Fibroblast of the aortic adventitia (primary cell): ENCODE measurements around the gene NCAPD2. TPM values are rescaled to one million over a fixed set of nuclear protein-coding genes. Genes with fewer than 3 reads are reported as not detected.

Source experiments
- DNase-seq: peaks from one replicate; pipeline ENCODE4 v3.0.0-alpha.2; 2010; ENCODE audit warnings: low read depth
- H3K4me3 ChIP-seq: 2 replicates; pipeline ENCODE4 v1.5.1; 2011; ENCODE audit warnings: low read depth, mild to moderate bottlenecking, control low read depth, low read length, moderate library complexity
- CTCF ChIP-seq: IDR thresholded peaks from 2 replicates; pipeline ENCODE4 v1.5.1; 2011; ENCODE audit warnings: mild to moderate bottlenecking, low read length, control low read depth, inconsistent platforms; ENCODE audit not compliant: insufficient read depth
- total RNA-seq: library from RNA; depleted of rRNA; stranded (reverse); fragments of >200 nt; gene quantifications from 2 replicates; pipeline ENCODE4 v1.2.3, GENCODE V29; 2012; ENCODE audit warnings: low replicate concordance

The NCAPD2 gene
- total RNA-seq, 1 donor: 43.1 TPM

- DNase-seq: peak; percentile 87
- TF ChIP-seq CTCF: no peak
- H3K4me3 ChIP-seq: peak overlapping the region; percentile 63
Measured at GRCh38 chr12:6547987-6548386, 54.1 kb downstream of the NCAPD2 start.

- no peak for TF ChIP-seq CTCF
- peak overlapping the region; percentile 63 for H3K4me3 ChIP-seq
- no peak for DNase-seq
Measured at GRCh38 chr12:6548556-6548955, 54.7 kb downstream of the NCAPD2 start.

- peak overlapping the region; percentile 63 for H3K4me3 ChIP-seq
- peak; percentile 89 for DNase-seq
- no peak for TF ChIP-seq CTCF
Measured at GRCh38 chr12:6548966-6549683, 55.2 kb downstream of the NCAPD2 start.

- peak overlapping the region; percentile 37 for H3K4me3 ChIP-seq
- no peak for DNase-seq
- TF ChIP-seq CTCF: no peak
Measured at GRCh38 chr12:6549684-6550151, 55.8 kb downstream of the NCAPD2 start.

DNA sequence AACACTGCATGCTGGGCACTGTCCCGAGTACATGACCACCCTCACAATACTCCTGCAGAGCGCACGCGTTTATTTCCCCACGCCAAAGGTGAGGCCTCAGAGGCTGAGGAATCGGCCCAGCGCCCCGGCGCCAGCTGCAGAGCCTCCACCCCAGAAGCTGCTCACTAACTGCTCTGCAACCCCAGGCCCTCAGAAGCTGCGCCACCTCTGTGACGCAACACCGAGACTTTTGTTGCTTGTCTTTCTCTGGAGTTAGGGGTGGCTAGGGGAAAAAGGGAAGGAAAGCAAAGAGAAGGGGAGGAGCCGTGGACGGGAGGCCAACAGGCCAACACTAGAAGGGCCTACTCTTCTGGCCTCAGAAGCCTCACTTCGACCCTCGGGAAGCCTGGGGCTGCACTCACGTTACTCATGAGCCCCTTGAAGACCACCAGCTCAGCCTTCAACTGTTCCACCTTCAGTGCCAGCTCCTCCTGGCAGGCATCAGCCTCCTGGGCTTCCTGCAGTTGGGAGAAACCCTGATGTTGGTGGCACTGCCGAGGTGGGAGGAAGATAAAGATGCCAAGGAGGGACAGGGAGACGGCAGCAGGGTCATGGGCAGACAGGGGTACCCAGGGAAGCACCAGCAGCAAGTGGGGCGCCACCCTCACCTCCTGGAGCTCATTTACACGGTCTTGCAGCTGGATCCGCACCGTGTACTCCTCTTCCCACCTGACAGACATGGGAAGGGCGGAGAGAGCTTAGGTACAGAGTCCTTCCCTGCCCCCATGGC, 56.6 kb downstream of the NCAPD2 start:
- no peak for TF ChIP-seq CTCF
- no peak for DNase-seq
- H3K4me3 ChIP-seq: peak overlapping the region; percentile 49

DNA sequence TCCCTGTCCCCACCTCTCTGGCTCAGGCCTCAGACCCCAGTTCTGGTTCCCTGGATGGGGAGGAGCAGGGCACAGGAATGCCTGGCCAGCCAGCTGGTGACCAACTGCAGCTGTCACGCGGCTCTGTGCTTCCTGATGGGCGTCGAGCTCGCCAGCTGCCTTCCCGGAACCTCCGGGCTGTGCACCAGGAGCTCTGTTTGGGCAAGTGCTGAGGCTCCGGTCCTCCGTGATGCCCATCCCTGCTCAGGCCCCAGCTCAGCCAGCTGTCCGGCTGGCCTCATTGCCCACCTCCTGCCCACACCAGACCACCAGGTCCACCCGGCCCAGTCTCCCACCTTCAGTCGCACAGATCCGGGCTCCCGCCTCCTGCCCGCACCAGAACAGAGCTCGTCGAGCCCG, 57.2 kb downstream of the NCAPD2 start:
- DNase-seq: peak; percentile 74
- peak overlapping the region; percentile 49 for H3K4me3 ChIP-seq
- no peak for TF ChIP-seq CTCF
